IMR-90 (cell line): Measurements from ENCODE around the gene PPP6C. TPM values are rescaled to one million over a fixed set of nuclear protein-coding genes. Genes with fewer than 3 reads are reported as not detected.
A peak's percentile ranks its signal among the peaks of the same experiment; 100 is the strongest.

ENCODE experiments used
- ATAC-seq: fragments of 200-7000 bp; cut with Tn5 transposase; 2 replicates; pipeline ENCODE4 v1.9.1; 2020; ENCODE audit warnings: low read depth, mild to moderate bottlenecking, moderate library complexity
- BruUV-seq: library from RNA; stranded (reverse); fragments of 400-500 nt; replicated peaks from 2 replicates; lab custom pipeline; 2021; lab: Mats Ljungman, UMichigan
- CTCF ChIA-PET: fragments of 300-600 bp; formaldehyde crosslinking; extraction: SDS; loops from one replicate; lab custom pipeline; 2021; ENCODE audit warnings: antibody characterized with exemption; lab: Yijun Ruan, JAX
- POLR2A ChIA-PET: fragments of 300-600 bp; sonication (Branson Sonifier 250); formaldehyde crosslinking; loops from one replicate; lab custom pipeline; 2022; ENCODE audit warnings: antibody characterized with exemption; ENCODE audit not compliant: unreplicated experiment; lab: Charles Lee
- DNase-seq: peaks from one replicate; pipeline ENCODE4 v3.0.0; 2013
- H2AFZ ChIP-seq: replicated peaks from 2 replicates; pipeline ENCODE3; 2013; ENCODE audit warnings: low read length, mild to moderate bottlenecking; ENCODE audit not compliant: poor library complexity
- H2AK5ac ChIP-seq: 2 replicates; pipeline ENCODE4 v1.6.1; 2013; ENCODE audit warnings: low read depth, low read length, inconsistent platforms
- H2AK9ac ChIP-seq: replicated peaks from 2 replicates; pipeline ENCODE3; 2013; ENCODE audit warnings: mild to moderate bottlenecking, low read depth, low read length, moderate library complexity; ENCODE audit not compliant: poor library complexity
- H2BK120ac ChIP-seq: 2 replicates; pipeline ENCODE4 v1.6.1; 2013; ENCODE audit warnings: low read depth, low read length, inconsistent platforms
- H2BK15ac ChIP-seq: 3 replicates; pipeline ENCODE4 v1.6.1; 2013; ENCODE audit warnings: low read depth, low read length, inconsistent platforms
- H2BK20ac ChIP-seq: 2 replicates; pipeline ENCODE4 v1.6.1; 2013; ENCODE audit warnings: low read depth, mild to moderate bottlenecking, inconsistent platforms, low read length, moderate library complexity
- H2BK5ac ChIP-seq: 2 replicates; pipeline ENCODE4 v1.6.1; 2013; ENCODE audit warnings: mild to moderate bottlenecking, low read depth, low read length, inconsistent platforms; ENCODE audit not compliant: poor library complexity, severe bottlenecking
- H3K14ac ChIP-seq: replicated peaks from 2 replicates; pipeline ENCODE4 v1.6.1; 2013; ENCODE audit warnings: low read depth, low read length, inconsistent platforms
- H3K18ac ChIP-seq: 2 replicates; pipeline ENCODE4 v1.6.1; 2013; ENCODE audit warnings: low read depth, low read length, control low read depth
- H3K23ac ChIP-seq: 2 replicates; pipeline ENCODE4 v1.6.1; 2013; ENCODE audit warnings: low read depth, low read length, inconsistent platforms
- H3K27ac ChIP-seq: 2 replicates; pipeline ENCODE4 v1.5.1; 2013; ENCODE audit warnings: mild to moderate bottlenecking, control low read depth, low read length; ENCODE audit not compliant: insufficient read depth
- H3K27me3 ChIP-seq: 2 replicates; pipeline ENCODE4 v1.6.1; 2013; ENCODE audit warnings: low read length; ENCODE audit not compliant: control insufficient read depth, insufficient read depth
- H3K36me3 ChIP-seq: 2 replicates; pipeline ENCODE4 v1.6.1; 2013; ENCODE audit warnings: low read length, mixed read lengths; ENCODE audit not compliant: control insufficient read depth, insufficient read depth
- H3K4ac ChIP-seq: 2 replicates; pipeline ENCODE4 v1.6.1; 2013; ENCODE audit warnings: low read depth, low read length, inconsistent platforms
- H3K4me1 ChIP-seq: 2 replicates; pipeline ENCODE4 v1.6.1; 2013; ENCODE audit warnings: low read length, mixed read lengths; ENCODE audit not compliant: control insufficient read depth, insufficient read depth
- H3K4me2 ChIP-seq: 2 replicates; pipeline ENCODE4 v1.6.1; 2013; ENCODE audit warnings: low read depth, mild to moderate bottlenecking, control low read depth, low read length, moderate library complexity
- H3K4me3 ChIP-seq: 2 replicates; pipeline ENCODE4 v1.5.1; 2013; ENCODE audit warnings: low read depth, mild to moderate bottlenecking, control low read depth, low read length, moderate library complexity; ENCODE audit not compliant: insufficient read depth
- H3K56ac ChIP-seq: 2 replicates; pipeline ENCODE4 v1.6.1; 2013; ENCODE audit warnings: low read length, inconsistent platforms; ENCODE audit not compliant: insufficient read depth; ENCODE audit errors: extremely low read depth
- H3K79me1 ChIP-seq, 2 experiments: 2 replicates each; pipeline ENCODE4 v1.6.1; 2013; ENCODE audit warnings: low read length in 2 of 2, inconsistent platforms in 1 of 2, low read depth in 1 of 2
- H3K9ac ChIP-seq: 2 replicates; pipeline ENCODE4 v1.6.1; 2013; ENCODE audit warnings: low read depth, low read length, control low read depth
- H3K9me1 ChIP-seq: 2 replicates; pipeline ENCODE4 v1.6.1; 2013; ENCODE audit warnings: low read length, inconsistent platforms; ENCODE audit not compliant: insufficient read depth
- H3K9me3 ChIP-seq: 2 replicates; pipeline ENCODE4 v1.6.1; 2013; ENCODE audit warnings: low read length; ENCODE audit not compliant: control insufficient read depth, insufficient read depth
- H4K20me1 ChIP-seq: 2 replicates; pipeline ENCODE4 v1.6.1; 2013; ENCODE audit warnings: low read length, inconsistent platforms; ENCODE audit not compliant: insufficient read depth
- H4K5ac ChIP-seq: 2 replicates; pipeline ENCODE4 v1.6.1; 2013; ENCODE audit warnings: mild to moderate bottlenecking, low read depth, low read length, control low read depth
- H4K8ac ChIP-seq, 2 experiments: 2 replicates each; pipeline ENCODE4 v1.6.1; 2013; ENCODE audit warnings: low read depth in 2 of 2, low read length in 2 of 2, control low read depth in 1 of 2, inconsistent platforms in 1 of 2
- H4K91ac ChIP-seq: 2 replicates; pipeline ENCODE4 v1.6.1; 2013; ENCODE audit warnings: low read depth, low read length, inconsistent platforms; ENCODE audit not compliant: insufficient read depth
- CHD1 ChIP-seq: IDR thresholded peaks from 2 replicates; pipeline ENCODE4 v1.6.1; 2012; ENCODE audit warnings: low read depth, low read length, improper control_type of control experiment
- ELK1 ChIP-seq: fragments of 150-350 bp; IDR thresholded peaks from 2 replicates; pipeline ENCODE4 v1.6.1; 2016; ENCODE audit warnings: low read depth, mild to moderate bottlenecking, low read length, moderate library complexity, borderline replicate concordance
- FOS ChIP-seq: fragments of 150-350 bp; IDR thresholded peaks from 2 replicates; pipeline ENCODE4 v1.6.1; 2016; ENCODE audit warnings: low read depth, low read length
- MAFK ChIP-seq: IDR thresholded peaks from 2 replicates; pipeline ENCODE4 v1.6.1; 2012; ENCODE audit warnings: low read depth, low read length, improper control_type of control experiment
- MAZ ChIP-seq: IDR thresholded peaks from 2 replicates; pipeline ENCODE4 v1.6.1; 2012; ENCODE audit warnings: low read depth, mild to moderate bottlenecking, low read length, improper control_type of control experiment, moderate library complexity, borderline replicate concordance
- NFE2L2 ChIP-seq: fragments of 150-350 bp; IDR thresholded peaks from 2 replicates; pipeline ENCODE4 v1.6.1; 2016; ENCODE audit warnings: low read depth, mild to moderate bottlenecking, low read length
- RCOR1 ChIP-seq: IDR thresholded peaks from 2 replicates; pipeline ENCODE4 v1.6.1; 2012; ENCODE audit warnings: mild to moderate bottlenecking, low read length, improper control_type of control experiment; ENCODE audit not compliant: insufficient replicate concordance
- WGBS, 2 experiments: methylation state at CpG; one replicate each; pipeline versions ENCODE4 v1.1.5 to v1.1.7; 2013; ENCODE audit warnings: missing lambda C conversion rate in 2 of 2; ENCODE audit not compliant: insufficient read length in 1 of 2; ENCODE audit errors: extremely low coverage in 2 of 2; 5-methylcytosine and 5-hydroxymethylcytosine counted together
- dilution Hi-C: fragments of 300-500 bp; cut with HindIII; formaldehyde crosslinking; loops from one replicate; pipeline ENCODE4 v1.14.3; 2018; ENCODE audit warnings: low sequenced_read_pairs; ENCODE audit not compliant: unreplicated experiment
- in situ Hi-C: fragments of 300-500 bp; cut with MboI; formaldehyde crosslinking; loops from 3 replicates; pipeline ENCODE4 v1.14.3; 2019; ENCODE audit warnings: low sequenced_read_pairs, inconsistent platforms, mixed read lengths
- intact Hi-C: fragments of 100-400 bp; cut with micrococcal nuclease; formaldehyde crosslinking; loops from 2 replicates; pipeline ENCODE4 v1.10.0; 2022
- polyA plus RNA-seq, 3 experiments: library from polyadenylated mRNA; depleted of rRNA; stranded (reverse); fragments of >200 nt; gene quantifications; 2 replicates each; pipeline ENCODE4 v1.2.3, GENCODE V29; 2012; ENCODE audit warnings: low replicate concordance in 1 of 3
- total RNA-seq: library from RNA; depleted of rRNA; stranded (reverse); fragments of >200 nt; gene quantifications from 2 replicates; pipeline ENCODE4 v1.2.3, GENCODE V29; 2012

Gene PPP6C
- total and polyA plus RNA-seq, 2 of the 4 experiments (the other 2 are of a cell fraction) = 14.5 to 15.4 TPM

- H4K8ac ChIP-seq = no peak overlapping the region
- H3K4me3 ChIP-seq = no peak overlapping the region
- DNase-seq = no peak
- H3K23ac ChIP-seq = no peak overlapping the region
- no peak overlapping the region for H2AK9ac ChIP-seq
- no peak overlapping the region for H3K18ac ChIP-seq
- no peak overlapping the region for H2BK15ac ChIP-seq
- peak overlapping the region; percentile 31; the same call in 1 of the 2 replicates for H3K4me2 ChIP-seq
- no peak overlapping the region for H2BK120ac ChIP-seq
- H3K27ac ChIP-seq = no peak overlapping the region
- H2BK20ac ChIP-seq = no peak overlapping the region
- POLR2A ChIA-PET = interaction anchor here (0.7 kb wide), 1 partner anchor 125 kb away, joined by 4 read pairs; no protein-coding TSS in a partner anchor
- no peak for ATAC-seq
- H3K14ac ChIP-seq = no peak overlapping the region
- no TSS peak for BruUV-seq
- H3K9me1 ChIP-seq = no peaks in the 10 kb centered on the region
- peaks cover 6% of the 10 kb centered on the region for H3K4me1 ChIP-seq
- peaks cover 69% of the 10 kb centered on the region for H4K20me1 ChIP-seq
- no peaks in the 10 kb centered on the region for H3K9me3 ChIP-seq
- H2AK5ac ChIP-seq = no peak overlapping the region
- H3K36me3 ChIP-seq = peaks cover 39% of the 10 kb centered on the region
- H2AFZ ChIP-seq = no peak overlapping the region
- in situ Hi-C loops (no loop called here), intact Hi-C loops (no loop called here), dilution Hi-C loops (no loop called here)
- no peaks in the 10 kb centered on the region for H3K27me3 ChIP-seq
- no peak overlapping the region for H3K4ac ChIP-seq
- no peak overlapping the region for H2BK5ac ChIP-seq
- H4K5ac ChIP-seq = no peak overlapping the region
- 85 to 100% methylated on average over 1 to 2 of the region's 5 CpGs for WGBS, 2 experiments
- H4K91ac ChIP-seq = no peak overlapping the region
- TF ChIP-seq MAFK (no peak), CHD1 (no peak), MAZ (no peak), NFE2L2 (no peak), FOS (no peak), ELK1 (no peak), RCOR1 (no peak)
- CTCF ChIA-PET = interaction anchor here (0.6 kb wide), 1 partner anchor 71 kb away, joined by 3 read pairs; no protein-coding TSS in a partner anchor
- H3K56ac ChIP-seq = no peak overlapping the region
- peaks cover 3 to 35% of the 10 kb centered on the region in 2 experiments for H3K79me1 ChIP-seq
- 0 out of 2 replicates have a peak overlapping the region, but pooled peaks have one; percentile 29 for H3K9ac ChIP-seq
Measured at GRCh38 chr9:125235804-125236519, 46.4 kb upstream of the PPP6C start.
